Liver (tissue), 3 donors: ENCODE measurements around the gene C19orf81.

Experiments
- EGR1 ChIP-seq, 2 donors: IDR thresholded peaks; 2 replicates each; pipeline ENCODE4 v1.6.1; 2016 to 2018; ENCODE audit warnings: antibody characterized with exemption in 2 of 2, low read depth in 2 of 2
- GABPA ChIP-seq, 2 donors: IDR thresholded peaks in 1 of 2; conservative IDR thresholded peaks in 1 of 2; 2 replicates each; pipeline ENCODE4 v1.6.1; 2016; ENCODE audit warnings: antibody characterized with exemption in 2 of 2, mild to moderate bottlenecking in 1 of 2, moderate library complexity in 1 of 2
- HNF4A ChIP-seq, 2 donors: conservative IDR thresholded peaks; 2 replicates each; pipeline ENCODE4 v1.6.1; 2016; ENCODE audit warnings: antibody characterized with exemption in 2 of 2, mild to moderate bottlenecking in 2 of 2
- NR2F2 ChIP-seq: IDR thresholded peaks from 2 replicates; pipeline ENCODE4 v1.6.1; 2016; ENCODE audit warnings: antibody characterized with exemption
- RAD21 ChIP-seq, 2 donors: IDR thresholded peaks; 2 replicates each; pipeline ENCODE4 v1.6.1; 2016; ENCODE audit warnings: antibody characterized with exemption in 2 of 2, mild to moderate bottlenecking in 2 of 2
- SP1 ChIP-seq: IDR thresholded peaks from 2 replicates; pipeline ENCODE4 v1.6.1; 2018; ENCODE audit warnings: antibody characterized with exemption, mild to moderate bottlenecking
- TAF1 ChIP-seq: conservative IDR thresholded peaks from 2 replicates; pipeline ENCODE4 v1.6.1; 2016; ENCODE audit warnings: antibody characterized with exemption, mild to moderate bottlenecking
- TF ChIP-seq, protein P1 (sequence below): fragments of 150-350 bp; IDR thresholded peaks from 2 replicates; pipeline ENCODE4 v1.5.1; 2017; ENCODE audit warnings: improper control_type of control experiment, low read depth, low read length; ENCODE audit not compliant: missing input control
- TF ChIP-seq, protein P2 (sequence below): IDR thresholded peaks from 2 replicates; pipeline ENCODE4 v1.6.1; 2016; ENCODE audit warnings: antibody characterized with exemption, mild to moderate bottlenecking
- donor health status: healthy.
- donor health status: healthy.

DNA sequence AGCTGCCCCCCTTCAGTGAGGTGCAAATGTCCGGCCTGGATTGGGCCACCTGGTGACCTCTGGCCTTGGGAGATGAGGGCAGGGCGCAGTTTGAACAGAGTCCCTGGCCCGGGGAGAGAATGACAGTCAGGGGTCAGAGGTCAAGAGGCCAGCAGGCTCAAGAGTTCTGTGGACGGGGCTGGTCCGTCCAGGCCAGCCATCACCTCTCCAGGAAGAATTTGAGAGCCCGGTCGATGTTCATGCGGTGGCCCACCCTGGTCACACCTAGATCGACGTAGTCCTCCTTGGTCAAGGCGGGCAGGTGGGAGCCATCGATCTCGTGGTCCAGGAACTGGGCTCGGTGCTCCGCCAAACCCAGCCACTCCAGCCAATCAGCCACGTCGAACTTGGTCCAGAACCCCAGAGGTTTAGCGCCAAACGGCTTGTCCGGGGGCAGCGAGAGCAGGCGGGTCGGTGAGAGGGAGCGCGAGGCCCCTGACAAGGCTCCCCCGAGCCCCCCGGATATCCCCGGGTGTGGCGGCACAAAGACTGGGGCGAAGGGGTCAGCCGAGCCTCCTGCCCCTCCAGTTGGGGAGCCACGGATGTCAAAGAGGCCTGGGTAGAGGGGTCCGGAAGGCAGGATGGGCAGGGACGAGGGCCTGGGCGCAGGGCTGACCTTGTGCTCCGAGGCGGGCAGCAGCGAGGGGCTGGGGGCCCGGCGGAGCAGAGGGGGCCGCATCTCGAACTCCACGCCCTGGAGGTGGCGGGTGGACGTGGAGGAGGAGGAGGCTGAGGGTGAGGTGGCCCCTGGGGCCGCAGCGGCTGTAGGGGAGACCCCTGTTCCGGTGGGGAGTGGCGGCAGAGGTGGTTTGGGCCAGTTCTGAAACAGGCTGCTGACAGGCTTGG, 12.8 kb downstream of the C19orf81 start:
- TF ChIP-seq, protein P1, sequence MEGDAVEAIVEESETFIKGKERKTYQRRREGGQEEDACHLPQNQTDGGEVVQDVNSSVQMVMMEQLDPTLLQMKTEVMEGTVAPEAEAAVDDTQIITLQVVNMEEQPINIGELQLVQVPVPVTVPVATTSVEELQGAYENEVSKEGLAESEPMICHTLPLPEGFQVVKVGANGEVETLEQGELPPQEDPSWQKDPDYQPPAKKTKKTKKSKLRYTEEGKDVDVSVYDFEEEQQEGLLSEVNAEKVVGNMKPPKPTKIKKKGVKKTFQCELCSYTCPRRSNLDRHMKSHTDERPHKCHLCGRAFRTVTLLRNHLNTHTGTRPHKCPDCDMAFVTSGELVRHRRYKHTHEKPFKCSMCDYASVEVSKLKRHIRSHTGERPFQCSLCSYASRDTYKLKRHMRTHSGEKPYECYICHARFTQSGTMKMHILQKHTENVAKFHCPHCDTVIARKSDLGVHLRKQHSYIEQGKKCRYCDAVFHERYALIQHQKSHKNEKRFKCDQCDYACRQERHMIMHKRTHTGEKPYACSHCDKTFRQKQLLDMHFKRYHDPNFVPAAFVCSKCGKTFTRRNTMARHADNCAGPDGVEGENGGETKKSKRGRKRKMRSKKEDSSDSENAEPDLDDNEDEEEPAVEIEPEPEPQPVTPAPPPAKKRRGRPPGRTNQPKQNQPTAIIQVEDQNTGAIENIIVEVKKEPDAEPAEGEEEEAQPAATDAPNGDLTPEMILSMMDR, result no peak
- TF ChIP-seq HNF4A (conservative IDR thresholded peaks at IDR 0.05) (no peak), NR2F2 (no peak), SP1 (no peak), TAF1 (no peak), RAD21 (IDR thresholded peaks at IDR 0.05) (no peak), GABPA (IDR thresholded peaks at IDR 0.05 in 1 of 2, conservative IDR thresholded peaks at IDR 0.05 in 1 of 2) (no peak), EGR1 (IDR thresholded peaks at IDR 0.05; ENCODE audit: low read depth in 2 of 2) (no peak)
- TF ChIP-seq, protein P2, sequence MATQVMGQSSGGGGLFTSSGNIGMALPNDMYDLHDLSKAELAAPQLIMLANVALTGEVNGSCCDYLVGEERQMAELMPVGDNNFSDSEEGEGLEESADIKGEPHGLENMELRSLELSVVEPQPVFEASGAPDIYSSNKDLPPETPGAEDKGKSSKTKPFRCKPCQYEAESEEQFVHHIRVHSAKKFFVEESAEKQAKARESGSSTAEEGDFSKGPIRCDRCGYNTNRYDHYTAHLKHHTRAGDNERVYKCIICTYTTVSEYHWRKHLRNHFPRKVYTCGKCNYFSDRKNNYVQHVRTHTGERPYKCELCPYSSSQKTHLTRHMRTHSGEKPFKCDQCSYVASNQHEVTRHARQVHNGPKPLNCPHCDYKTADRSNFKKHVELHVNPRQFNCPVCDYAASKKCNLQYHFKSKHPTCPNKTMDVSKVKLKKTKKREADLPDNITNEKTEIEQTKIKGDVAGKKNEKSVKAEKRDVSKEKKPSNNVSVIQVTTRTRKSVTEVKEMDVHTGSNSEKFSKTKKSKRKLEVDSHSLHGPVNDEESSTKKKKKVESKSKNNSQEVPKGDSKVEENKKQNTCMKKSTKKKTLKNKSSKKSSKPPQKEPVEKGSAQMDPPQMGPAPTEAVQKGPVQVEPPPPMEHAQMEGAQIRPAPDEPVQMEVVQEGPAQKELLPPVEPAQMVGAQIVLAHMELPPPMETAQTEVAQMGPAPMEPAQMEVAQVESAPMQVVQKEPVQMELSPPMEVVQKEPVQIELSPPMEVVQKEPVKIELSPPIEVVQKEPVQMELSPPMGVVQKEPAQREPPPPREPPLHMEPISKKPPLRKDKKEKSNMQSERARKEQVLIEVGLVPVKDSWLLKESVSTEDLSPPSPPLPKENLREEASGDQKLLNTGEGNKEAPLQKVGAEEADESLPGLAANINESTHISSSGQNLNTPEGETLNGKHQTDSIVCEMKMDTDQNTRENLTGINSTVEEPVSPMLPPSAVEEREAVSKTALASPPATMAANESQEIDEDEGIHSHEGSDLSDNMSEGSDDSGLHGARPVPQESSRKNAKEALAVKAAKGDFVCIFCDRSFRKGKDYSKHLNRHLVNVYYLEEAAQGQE, result no peak
